GM13976 (cell line): Measurements from ENCODE around the gene PDZRN3.
"Not testable (repeated sequence)": the region's sequence is repeated elsewhere in the genome, so short reads cannot be mapped to it uniquely, and the experiment has no call there.

Experiments used
- DNase-seq: peaks from one replicate; pipeline ENCODE4 v3.0.0; 2012; ENCODE audit warnings: low spot score
- CTCF ChIP-seq: IDR thresholded peaks from 2 replicates; pipeline ENCODE4 v1.5.1; 2012; ENCODE audit warnings: borderline replicate concordance, mild to moderate bottlenecking; ENCODE audit not compliant: insufficient read depth; ENCODE audit errors: extremely low read depth, missing control alignments, control extremely low read depth
- in situ Hi-C: fragments of 300-500 bp; cut with MboI; formaldehyde crosslinking; loops from one replicate; pipeline ENCODE4 v1.12.0; 2022; ENCODE audit warnings: low sequenced_read_pairs, mixed read lengths, inconsistent platforms; ENCODE audit not compliant: unreplicated experiment

The PDZRN3 gene

GRCh38 chr3:73465926-73466325 lies 158.8 kb downstream of the PDZRN3 start:
- in situ Hi-C loops = no loop called here
- DNase-seq = no peak
- no peak for TF ChIP-seq CTCF

- in situ Hi-C loops, DNase-seq: not testable (repeated sequence)
These were observed 160.6 kb downstream of the PDZRN3 start for GRCh38 chr3:73464126-73464525.

GRCh38 chr3:73461547-73461946 lies 163.2 kb downstream of the PDZRN3 start:
- no peak for TF ChIP-seq CTCF
- DNase-seq = no peak
- in situ Hi-C loops = no loop called here

- no peak for TF ChIP-seq CTCF
- in situ Hi-C loops = no loop called here
These were observed 165.0 kb downstream of the PDZRN3 start for GRCh38 chr3:73459711-73460110.

GRCh38 chr3:73453666-73454065 lies 171.1 kb downstream of the PDZRN3 start:
- no peak for TF ChIP-seq CTCF
- DNase-seq = no peak
- in situ Hi-C loops = no loop called here

More at GRCh38 chr3:73459711-73460110, 165.0 kb downstream of the PDZRN3 start:
- no peak for DNase-seq

GRCh38 chr3:73452729-73453128 lies 172.0 kb downstream of the PDZRN3 start:
- DNase-seq = no peak
- in situ Hi-C loops = no loop called here
- TF ChIP-seq CTCF = no peak

- TF ChIP-seq CTCF = no peak
- in situ Hi-C loops = no loop called here
- no peak for DNase-seq
These were observed 173.3 kb downstream of the PDZRN3 start for GRCh38 chr3:73451301-73451944.
